Calu3 (cell line): ENCODE data around the gene DRC7. TPM values are rescaled to one million over a fixed set of nuclear protein-coding genes. Genes with fewer than 3 reads are reported as not detected.
"Not testable (repeated sequence)": the region's sequence is repeated elsewhere in the genome, so short reads cannot be mapped to it uniquely, and the experiment has no call there.

ENCODE experiments used
- BruUV-seq: library from RNA; stranded (reverse); fragments of 400-500 nt; replicated peaks from 2 replicates; lab custom pipeline; 2021; lab: Mats Ljungman, UMichigan
- CTCF ChIA-PET: fragments of 300-600 bp; sonication (Branson Sonifier 250); formaldehyde crosslinking; loops from one replicate; lab custom pipeline; 2022; ENCODE audit warnings: antibody characterized with exemption; lab: Charles Lee
- DNase-seq: peaks from one replicate; pipeline ENCODE4 v3.0.0; 2022
- H3K27ac Mint-ChIP-seq: one replicate; pipeline ENCODE4 v1.8.0; 2022; ENCODE audit warnings: mixed read lengths; ENCODE audit not compliant: unreplicated experiment
- H3K27me3 Mint-ChIP-seq: one replicate; pipeline ENCODE4 v1.8.0; 2022; ENCODE audit warnings: mixed read lengths; ENCODE audit not compliant: unreplicated experiment
- H3K36me3 Mint-ChIP-seq: one replicate; pipeline ENCODE4 v1.8.0; 2022; ENCODE audit warnings: mild to moderate bottlenecking, moderate library complexity, mixed read lengths; ENCODE audit not compliant: insufficient read depth, unreplicated experiment
- H3K4me1 Mint-ChIP-seq: one replicate; pipeline ENCODE4 v1.8.0; 2022; ENCODE audit warnings: mild to moderate bottlenecking, low read depth, mixed read lengths; ENCODE audit not compliant: unreplicated experiment
- H3K4me3 Mint-ChIP-seq: one replicate; pipeline ENCODE4 v1.8.0; 2022; ENCODE audit warnings: mild to moderate bottlenecking, low read depth, moderate library complexity, mixed read lengths; ENCODE audit not compliant: unreplicated experiment
- H3K9me3 Mint-ChIP-seq: one replicate; pipeline ENCODE4 v1.8.0; 2022; ENCODE audit warnings: low read depth, mixed read lengths; ENCODE audit not compliant: unreplicated experiment
- intact Hi-C: fragments of 100-400 bp; cut with micrococcal nuclease; formaldehyde crosslinking; loops from one replicate; pipeline ENCODE4 v1.10.0; 2022; ENCODE audit not compliant: unreplicated experiment
- total RNA-seq: library from RNA; stranded (reverse); gene quantifications from 2 replicates; pipeline ENCODE4 v1.2.3, GENCODE V29; 2022
- TF ChIP-seq, protein P1 (sequence below): fragments of 200-600 bp; IDR thresholded peaks from one replicate; pipeline ENCODE4 v1.8.0; 2022; ENCODE audit warnings: antibody characterized with exemption; ENCODE audit not compliant: unreplicated experiment

DRC7 gene
- total RNA-seq, 1 experiment from 2014 or later, result not detected

DNA sequence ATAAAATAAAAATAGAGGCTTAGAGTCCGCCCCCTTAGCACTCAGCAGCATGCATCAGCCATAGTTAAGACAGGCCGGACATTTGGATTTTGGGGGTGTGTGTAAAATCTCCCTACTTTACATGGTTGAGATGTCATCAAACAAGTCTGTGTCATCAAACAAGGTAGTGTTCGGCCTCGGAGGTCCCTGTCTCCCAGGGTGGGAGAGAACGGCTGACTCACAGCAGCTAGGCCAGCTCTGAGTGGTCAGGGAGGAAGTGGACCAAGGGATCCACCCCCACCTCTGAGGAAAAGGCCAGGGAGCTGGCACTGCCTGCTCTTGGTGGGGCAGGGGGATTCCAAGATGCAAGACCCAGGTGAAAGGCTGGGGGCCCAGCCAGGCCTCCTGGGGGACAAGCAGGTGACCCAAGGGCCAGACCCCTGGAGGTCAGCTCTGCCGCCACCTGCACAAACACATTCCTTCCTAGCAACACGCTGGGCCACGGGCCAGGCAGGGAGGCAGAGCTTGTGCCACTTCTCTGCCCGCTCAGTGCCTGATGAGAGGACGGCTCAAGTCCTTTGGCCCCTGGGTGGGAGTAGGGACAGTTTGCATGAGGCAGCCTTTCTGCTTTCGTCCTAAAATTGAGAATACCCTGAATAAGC, 79.2 kb downstream of the DRC7 start:
- no peaks in the 10 kb centered on the region for H3K27me3 Mint-ChIP-seq
- H3K4me3 Mint-ChIP-seq, result no peak overlapping the region
- peaks cover under 1% of the 10 kb centered on the region for H3K4me1 Mint-ChIP-seq
- H3K36me3 Mint-ChIP-seq, result peaks cover 8% of the 10 kb centered on the region
- no TSS peak for BruUV-seq
- CTCF ChIA-PET, result no interaction called here
- no peaks in the 10 kb centered on the region for H3K9me3 Mint-ChIP-seq
- no peak for DNase-seq
- TF ChIP-seq, protein P1, sequence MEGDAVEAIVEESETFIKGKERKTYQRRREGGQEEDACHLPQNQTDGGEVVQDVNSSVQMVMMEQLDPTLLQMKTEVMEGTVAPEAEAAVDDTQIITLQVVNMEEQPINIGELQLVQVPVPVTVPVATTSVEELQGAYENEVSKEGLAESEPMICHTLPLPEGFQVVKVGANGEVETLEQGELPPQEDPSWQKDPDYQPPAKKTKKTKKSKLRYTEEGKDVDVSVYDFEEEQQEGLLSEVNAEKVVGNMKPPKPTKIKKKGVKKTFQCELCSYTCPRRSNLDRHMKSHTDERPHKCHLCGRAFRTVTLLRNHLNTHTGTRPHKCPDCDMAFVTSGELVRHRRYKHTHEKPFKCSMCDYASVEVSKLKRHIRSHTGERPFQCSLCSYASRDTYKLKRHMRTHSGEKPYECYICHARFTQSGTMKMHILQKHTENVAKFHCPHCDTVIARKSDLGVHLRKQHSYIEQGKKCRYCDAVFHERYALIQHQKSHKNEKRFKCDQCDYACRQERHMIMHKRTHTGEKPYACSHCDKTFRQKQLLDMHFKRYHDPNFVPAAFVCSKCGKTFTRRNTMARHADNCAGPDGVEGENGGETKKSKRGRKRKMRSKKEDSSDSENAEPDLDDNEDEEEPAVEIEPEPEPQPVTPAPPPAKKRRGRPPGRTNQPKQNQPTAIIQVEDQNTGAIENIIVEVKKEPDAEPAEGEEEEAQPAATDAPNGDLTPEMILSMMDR, result no peak
- intact Hi-C loops, result no loop called here
- H3K27ac Mint-ChIP-seq, result no peak overlapping the region

DNA sequence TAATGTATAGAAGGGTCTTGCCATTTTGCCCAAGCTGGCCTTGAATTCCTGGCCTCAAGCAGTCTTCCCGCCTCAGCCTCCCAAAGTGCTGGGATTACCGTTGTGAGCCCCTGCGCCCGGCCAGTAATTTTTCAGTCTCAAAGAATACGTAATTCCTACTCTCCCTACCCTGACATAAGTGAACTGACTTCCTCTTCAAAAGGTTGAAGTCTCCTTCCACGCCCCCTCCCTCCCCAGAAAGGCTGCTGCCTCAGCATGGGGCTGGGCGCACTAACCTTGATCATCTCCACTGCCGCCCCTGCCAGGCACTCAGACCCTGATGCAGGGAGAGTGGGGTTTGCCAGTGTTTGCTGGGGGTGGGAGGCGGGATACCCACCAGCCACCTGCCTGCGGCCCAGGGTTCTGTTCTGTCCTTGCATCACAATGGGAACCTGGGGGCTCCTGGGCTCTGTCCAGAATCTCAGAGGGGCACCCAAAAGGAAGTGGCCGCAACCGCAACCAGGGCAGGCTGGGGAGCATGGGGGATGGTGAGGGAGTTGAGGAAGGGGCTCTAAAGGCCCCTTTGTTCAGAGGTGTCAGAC, 80.2 kb downstream of the DRC7 start:
- peaks cover 16% of the 10 kb centered on the region for H3K36me3 Mint-ChIP-seq

DNA sequence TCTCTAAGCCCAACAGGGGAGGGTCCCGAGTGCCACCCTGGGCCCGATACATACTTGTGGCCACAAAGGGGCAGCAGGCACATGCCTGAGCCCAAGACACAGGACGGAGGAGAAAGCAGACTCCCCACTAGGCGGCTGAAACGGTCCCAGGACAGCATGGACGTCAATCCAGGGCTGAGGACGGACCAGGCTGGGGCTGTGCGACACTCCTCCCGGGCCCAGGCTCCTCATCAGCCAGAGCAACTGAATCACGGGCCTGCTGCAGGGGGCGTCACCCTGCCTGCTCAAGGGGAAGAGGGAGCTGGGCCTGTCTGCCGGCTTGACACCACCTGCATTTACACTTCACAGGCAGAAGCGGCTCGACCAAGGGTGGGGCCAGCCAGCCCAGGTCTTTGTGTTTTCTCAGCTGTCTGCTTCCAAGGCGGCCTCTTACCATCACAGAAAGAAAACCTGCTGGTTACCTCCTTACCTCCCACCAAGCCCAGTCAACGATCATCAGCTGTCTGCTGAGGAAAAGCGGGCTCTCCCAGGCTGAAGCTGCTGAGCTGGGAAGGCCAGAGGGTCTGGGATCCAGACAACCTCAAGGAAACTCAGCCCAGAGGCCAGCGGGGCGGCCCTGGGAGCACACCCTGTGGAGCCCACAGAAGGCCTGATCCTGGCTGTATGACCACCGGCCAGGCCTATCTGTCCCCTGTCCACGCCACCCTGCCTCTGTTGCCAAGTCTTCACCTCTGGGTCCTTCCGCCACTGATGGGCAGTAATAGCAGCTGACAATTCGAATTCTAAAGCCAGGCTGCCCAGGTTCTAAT, 81.3 kb downstream of the DRC7 start:
- H3K9me3 Mint-ChIP-seq, result no peaks in the 10 kb centered on the region
- no peak overlapping the region for H3K27ac Mint-ChIP-seq
- no TSS peak for BruUV-seq
- no peak for DNase-seq
- CTCF ChIA-PET, result no interaction called here
- intact Hi-C loops, result no loop called here
- peaks cover 9% of the 10 kb centered on the region for H3K4me1 Mint-ChIP-seq
- TF ChIP-seq, protein P1, result no peak
- peaks cover 16% of the 10 kb centered on the region for H3K36me3 Mint-ChIP-seq
- H3K27me3 Mint-ChIP-seq, result no peaks in the 10 kb centered on the region
- H3K4me3 Mint-ChIP-seq, result no peak overlapping the region

More for the DNA sequence above, 80.2 kb downstream of the DRC7 start:
- no peak overlapping the region for H3K4me3 Mint-ChIP-seq
- intact Hi-C loops, result no loop called here
- H3K4me1 Mint-ChIP-seq, result peaks cover 9% of the 10 kb centered on the region
- BruUV-seq, result no TSS peak
- no peak for DNase-seq
- TF ChIP-seq, protein P1, result no peak
- H3K27ac Mint-ChIP-seq, result no peak overlapping the region
- no peaks in the 10 kb centered on the region for H3K9me3 Mint-ChIP-seq
- no peaks in the 10 kb centered on the region for H3K27me3 Mint-ChIP-seq
- CTCF ChIA-PET, result no interaction called here

DNA sequence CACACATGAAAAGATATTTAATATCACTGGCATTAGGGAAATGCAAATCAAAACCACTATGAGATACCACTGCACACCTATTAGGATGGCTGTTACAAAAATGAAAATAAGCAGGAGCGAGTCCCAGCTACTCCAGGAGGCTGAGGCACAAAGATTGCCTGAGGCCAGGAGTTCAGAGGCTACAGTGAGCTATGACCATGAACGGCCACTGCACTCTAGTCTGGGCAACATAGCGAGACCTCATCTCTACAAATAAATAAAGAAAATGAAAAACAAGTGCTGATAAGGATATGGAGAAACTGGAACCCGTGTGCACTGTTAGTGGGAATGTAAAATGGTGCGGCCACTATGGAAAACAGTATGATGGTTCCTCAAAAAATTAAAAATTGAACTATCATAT, 84.1 kb downstream of the DRC7 start:
- Mint-ChIP-seq H3K9me3 (no peaks in the 10 kb centered on the region), H3K27me3 (no peaks in the 10 kb centered on the region), H3K4me3 (no peak overlapping the region), H3K4me1 (peaks cover 27% of the 10 kb centered on the region), H3K27ac (no peak overlapping the region), H3K36me3 (peaks cover 16% of the 10 kb centered on the region)
- no TSS peak for BruUV-seq
- intact Hi-C loops, result no loop called here
- DNase-seq, result no peak
- TF ChIP-seq, protein P1, result no peak
- CTCF ChIA-PET, result no interaction called here

DNA sequence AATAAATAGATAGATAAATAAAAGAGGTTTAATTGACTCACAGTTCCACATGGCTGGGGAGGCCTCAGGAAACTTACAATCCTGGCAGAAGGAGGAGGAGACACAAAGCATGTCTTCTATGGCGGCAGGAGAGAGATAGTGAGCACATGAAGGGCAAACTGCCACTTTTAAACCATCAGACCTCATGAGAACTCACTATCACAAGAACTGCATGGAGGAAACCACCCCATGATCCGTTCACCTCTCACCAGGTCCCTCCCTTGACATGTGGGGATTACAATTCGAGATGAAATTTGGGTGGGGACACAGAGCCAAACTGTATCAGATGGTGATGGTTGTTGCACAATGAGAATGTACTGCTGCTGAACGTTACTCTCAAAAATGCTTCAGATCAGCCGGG, 85.2 kb downstream of the DRC7 start:
- H3K9me3 Mint-ChIP-seq, intact Hi-C loops, H3K27ac Mint-ChIP-seq, H3K27me3 Mint-ChIP-seq, CTCF ChIA-PET, DNase-seq, BruUV-seq, H3K4me3 Mint-ChIP-seq: not testable (repeated sequence)
- peaks cover 27% of the 10 kb centered on the region for H3K4me1 Mint-ChIP-seq
- H3K36me3 Mint-ChIP-seq, result peaks cover 26% of the 10 kb centered on the region
